Measurements from ENCODE around the gene ACSL3. TPM values are rescaled to one million over a fixed set of nuclear protein-coding genes. Genes with fewer than 3 reads are reported as not detected.

Gene ACSL3
- total RNA-seq, 1 donor from 2014 or later, result 41.2 TPM

DNA sequence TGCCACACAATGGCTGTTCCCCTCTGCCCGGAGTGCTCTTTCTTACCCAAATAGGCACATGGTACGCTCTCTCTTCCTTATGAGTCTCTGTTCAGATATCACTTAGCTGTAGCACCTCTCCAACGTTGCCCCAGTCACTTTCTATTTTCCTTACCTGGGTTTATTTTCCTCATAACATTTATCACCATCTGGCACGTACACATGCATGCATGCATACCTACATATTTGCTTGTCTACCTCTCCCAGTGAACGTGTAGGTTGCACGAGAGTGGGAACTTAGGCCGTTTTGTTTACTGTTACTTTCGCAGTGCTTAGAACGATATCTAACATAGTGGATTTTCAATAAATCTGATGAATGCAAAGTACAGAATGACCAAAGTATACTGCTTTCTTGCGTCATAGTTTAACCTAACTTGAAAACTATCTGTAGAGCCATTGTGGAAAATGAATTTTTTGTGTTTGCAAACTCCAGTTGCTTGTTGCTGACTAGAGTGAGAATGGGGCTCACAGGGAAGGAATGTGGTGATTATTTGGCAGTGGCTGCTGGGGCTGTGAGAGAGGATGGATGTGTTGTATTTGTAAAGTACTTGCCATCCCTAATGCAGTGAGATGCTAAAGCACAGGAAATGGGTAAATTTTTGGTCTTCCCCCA lies 47.1 kb downstream of the ACSL3 start:
- peaks cover 42% of the 10 kb centered on the region for H3K4me1 Mint-ChIP-seq

DNA sequence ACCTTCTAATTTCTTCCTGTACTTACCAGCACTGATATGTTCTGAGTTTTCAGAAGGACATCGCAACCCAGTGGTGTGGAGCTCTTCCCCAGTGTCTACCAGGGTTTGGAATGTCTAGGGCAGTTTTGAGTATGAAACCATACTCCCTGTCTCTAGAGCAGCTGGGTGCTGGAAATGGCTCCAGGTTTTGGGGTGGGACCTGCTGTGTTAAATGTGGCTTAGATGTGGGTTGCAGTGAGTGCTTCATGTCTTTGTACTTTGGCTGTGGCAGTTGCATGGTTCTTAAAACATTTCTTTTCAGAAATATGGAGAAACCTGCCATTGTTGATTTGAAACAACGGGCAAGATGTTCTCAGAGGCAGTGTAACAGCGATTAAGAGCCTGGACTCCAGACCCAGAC lies 48.5 kb downstream of the ACSL3 start:
- peaks cover 55% of the 10 kb centered on the region for H3K4me1 Mint-ChIP-seq
- CTCF ChIA-PET, result interaction anchor here (0.9 to 4.2 kb wide), 2 partner anchors 30 to 201 kb away, joined by 3 to 36 read pairs; no protein-coding TSS in a partner anchor
- ATAC-seq (ENCODE audit: low read depth), result no peak
- no peaks in the 10 kb centered on the region for H3K27me3 Mint-ChIP-seq
- POLR2A ChIA-PET, result no interaction called here
- intact Hi-C loops (cut with micrococcal nuclease), result no loop called here
- no peak for DNase-seq
- no peak overlapping the region for H3K4me3 Mint-ChIP-seq
- TF ChIP-seq, protein P1, sequence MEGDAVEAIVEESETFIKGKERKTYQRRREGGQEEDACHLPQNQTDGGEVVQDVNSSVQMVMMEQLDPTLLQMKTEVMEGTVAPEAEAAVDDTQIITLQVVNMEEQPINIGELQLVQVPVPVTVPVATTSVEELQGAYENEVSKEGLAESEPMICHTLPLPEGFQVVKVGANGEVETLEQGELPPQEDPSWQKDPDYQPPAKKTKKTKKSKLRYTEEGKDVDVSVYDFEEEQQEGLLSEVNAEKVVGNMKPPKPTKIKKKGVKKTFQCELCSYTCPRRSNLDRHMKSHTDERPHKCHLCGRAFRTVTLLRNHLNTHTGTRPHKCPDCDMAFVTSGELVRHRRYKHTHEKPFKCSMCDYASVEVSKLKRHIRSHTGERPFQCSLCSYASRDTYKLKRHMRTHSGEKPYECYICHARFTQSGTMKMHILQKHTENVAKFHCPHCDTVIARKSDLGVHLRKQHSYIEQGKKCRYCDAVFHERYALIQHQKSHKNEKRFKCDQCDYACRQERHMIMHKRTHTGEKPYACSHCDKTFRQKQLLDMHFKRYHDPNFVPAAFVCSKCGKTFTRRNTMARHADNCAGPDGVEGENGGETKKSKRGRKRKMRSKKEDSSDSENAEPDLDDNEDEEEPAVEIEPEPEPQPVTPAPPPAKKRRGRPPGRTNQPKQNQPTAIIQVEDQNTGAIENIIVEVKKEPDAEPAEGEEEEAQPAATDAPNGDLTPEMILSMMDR (IDR thresholded peaks at IDR 0.05), result no peak
- H3K9me3 Mint-ChIP-seq, result no peaks in the 10 kb centered on the region
- peak overlapping the region; percentile 71 for H3K27ac Mint-ChIP-seq
- peaks cover 25% of the 10 kb centered on the region for H3K36me3 Mint-ChIP-seq (ENCODE audit: low read depth)

More for the DNA sequence above, 47.1 kb downstream of the ACSL3 start:
- ATAC-seq (ENCODE audit: low read depth) (no peak), DNase-seq (no peak)
- no peaks in the 10 kb centered on the region for H3K9me3 Mint-ChIP-seq
- TF ChIP-seq, protein P1 (IDR thresholded peaks at IDR 0.05), result no peak
- no peak overlapping the region for H3K27ac Mint-ChIP-seq
- CTCF ChIA-PET, result interaction anchor here (0.8 to 3.3 kb wide), 5 partner anchors 38 to 208 kb away, joined by 3 to 30 read pairs (median 3); no protein-coding TSS in a partner anchor
- POLR2A ChIA-PET, result no interaction called here
- H3K4me3 Mint-ChIP-seq, result no peak overlapping the region
- H3K36me3 Mint-ChIP-seq (ENCODE audit: low read depth), result peaks cover 25% of the 10 kb centered on the region
- no peaks in the 10 kb centered on the region for H3K27me3 Mint-ChIP-seq
- intact Hi-C loops (cut with micrococcal nuclease), result no loop called here

DNA sequence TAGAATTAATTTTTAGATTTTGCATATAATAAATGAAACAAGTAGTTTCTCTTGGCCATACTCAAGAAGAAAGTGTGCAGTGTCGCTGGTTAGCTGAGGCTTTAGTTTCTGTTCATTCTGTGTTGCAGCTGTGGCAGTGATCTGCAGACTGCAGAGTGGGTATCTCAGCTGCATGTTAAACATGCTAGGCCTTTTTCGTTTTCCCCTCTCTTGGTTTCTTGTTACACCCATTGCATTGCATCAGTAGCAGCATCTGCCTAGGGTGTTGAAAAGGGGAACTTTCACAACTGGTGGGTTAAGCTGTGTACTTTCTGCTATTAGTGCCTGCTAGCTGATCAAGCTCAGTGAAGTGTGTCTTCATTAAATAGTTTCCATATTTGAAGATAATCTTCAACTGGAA lies 51.3 kb downstream of the ACSL3 start:
- H3K4me3 Mint-ChIP-seq, result peak overlapping the region; percentile 75
- intact Hi-C loops (cut with micrococcal nuclease), result loop anchor here (1.0 to 5.0 kb wide), 7 partner anchors 51 to 1045 kb away; partner anchors contain the start of genes ACSL3, FARSB and MRPL44
- no peaks in the 10 kb centered on the region for H3K9me3 Mint-ChIP-seq
- ATAC-seq (ENCODE audit: low read depth) (peak; percentile 97), DNase-seq (peak; percentile 23)
- ChIA-PET CTCF (interaction anchor here (1.1 to 4.2 kb wide), 8 partner anchors 10 to 222 kb away, joined by 3 to 36 read pairs (median 8); no protein-coding TSS in a partner anchor), POLR2A (interaction anchor here (0.6 to 2.3 kb wide), 6 partner anchors 13 to 857 kb away, joined by 3 to 25 read pairs (median 5); partner anchors contain the start of genes ACSL3 and FARSB)
- peak overlapping the region; percentile 89 for H3K27ac Mint-ChIP-seq
- H3K27me3 Mint-ChIP-seq, result no peaks in the 10 kb centered on the region
- peaks cover 26% of the 10 kb centered on the region for H3K36me3 Mint-ChIP-seq (ENCODE audit: low read depth)
- peaks cover 53% of the 10 kb centered on the region for H3K4me1 Mint-ChIP-seq
- TF ChIP-seq, protein P1 (IDR thresholded peaks at IDR 0.05), result no peak

DNA sequence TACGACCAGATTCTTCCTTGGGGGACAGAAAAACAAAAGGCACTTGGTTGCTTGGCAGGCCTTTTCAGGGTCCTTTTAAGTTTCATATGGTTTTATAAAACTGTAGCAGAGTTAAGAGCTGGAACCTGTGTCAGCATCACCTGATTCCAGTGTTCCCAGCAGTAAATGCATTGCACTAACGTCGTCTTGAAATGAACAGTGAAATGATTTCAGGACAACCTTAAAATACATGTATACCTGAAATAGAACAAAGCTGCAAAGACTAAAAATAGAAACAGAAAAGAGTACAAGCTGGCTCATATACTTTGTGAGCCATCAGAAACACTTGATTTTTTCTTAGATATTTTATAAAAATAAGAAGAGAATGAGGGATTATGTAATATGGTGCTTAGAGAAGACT lies 51.9 kb downstream of the ACSL3 start:
- CTCF ChIA-PET, result interaction anchor here (1.1 to 4.2 kb wide), 7 partner anchors 10 to 222 kb away, joined by 3 to 36 read pairs (median 9); no protein-coding TSS in a partner anchor
- Mint-ChIP-seq H3K36me3 (ENCODE audit: low read depth) (peaks cover 29% of the 10 kb centered on the region), H3K27ac (peak overlapping the region; percentile 89), H3K9me3 (no peaks in the 10 kb centered on the region), H3K4me1 (peaks cover 53% of the 10 kb centered on the region), H3K4me3 (peak overlapping the region; percentile 75), H3K27me3 (no peaks in the 10 kb centered on the region)
- intact Hi-C loops (cut with micrococcal nuclease), result loop anchor here (1.0 to 5.0 kb wide), 7 partner anchors 51 to 1045 kb away; partner anchors contain the start of genes ACSL3, FARSB and MRPL44
- DNase-seq (no peak), ATAC-seq (ENCODE audit: low read depth) (no peak)
- TF ChIP-seq, protein P1 (IDR thresholded peaks at IDR 0.05), result no peak
- POLR2A ChIA-PET, result interaction anchor here (0.6 to 2.3 kb wide), 5 partner anchors 14 to 857 kb away, joined by 3 to 25 read pairs (median 5); partner anchors contain the start of genes ACSL3 and FARSB
